C4-2B (cell line): ENCODE measurements around the gene MYO7B.

Experiments
- H3K27ac ChIP-seq: fragments of 450-650 bp; 2 replicates; pipeline ENCODE4 v1.5.1; 2017
- CTCF ChIP-seq: fragments of 450-650 bp; conservative IDR thresholded peaks from 2 replicates; pipeline ENCODE4 v1.5.1; 2017; ENCODE audit warnings: mild to moderate bottlenecking
- ZFX ChIP-seq: fragments of 450-650 bp; IDR thresholded peaks from 2 replicates; pipeline ENCODE4 v1.6.1; 2017

The MYO7B gene

GRCh38 chr2:127594116-127594591 lies 58.7 kb downstream of the MYO7B start:
- no peak for TF ChIP-seq ZFX
- TF ChIP-seq CTCF, result no peak
- H3K27ac ChIP-seq, result no peak overlapping the region

- no peak for TF ChIP-seq CTCF
- no peak for TF ChIP-seq ZFX
- H3K27ac ChIP-seq, result no peak overlapping the region
Measured at GRCh38 chr2:127596311-127597045, 61.0 kb downstream of the MYO7B start.

- no peak overlapping the region for H3K27ac ChIP-seq
Measured at GRCh38 chr2:127597046-127597983, 61.8 kb downstream of the MYO7B start.

GRCh38 chr2:127597984-127598380 lies 62.5 kb downstream of the MYO7B start:
- H3K27ac ChIP-seq, result no peak overlapping the region
- no peak for TF ChIP-seq ZFX
- no peak for TF ChIP-seq CTCF

More at GRCh38 chr2:127597046-127597983, 61.8 kb downstream of the MYO7B start:
- TF ChIP-seq CTCF (no peak), ZFX (no peak)

GRCh38 chr2:127598711-127599110 lies 63.2 kb downstream of the MYO7B start:
- TF ChIP-seq CTCF, result no peak
- no peak for TF ChIP-seq ZFX
- H3K27ac ChIP-seq, result no peak overlapping the region

GRCh38 chr2:127599211-127599610 lies 63.7 kb downstream of the MYO7B start:
- H3K27ac ChIP-seq, result no peak overlapping the region
- TF ChIP-seq CTCF (no peak), ZFX (no peak)

GRCh38 chr2:127604986-127605385 lies 69.5 kb downstream of the MYO7B start:
- no peak overlapping the region for H3K27ac ChIP-seq
- no peak for TF ChIP-seq ZFX
- no peak for TF ChIP-seq CTCF
